ENCODE results near the gene VTN. TPM values are rescaled to one million over a fixed set of nuclear protein-coding genes. Genes with fewer than 3 reads are reported as not detected.

Gene VTN
- total and polyA plus RNA-seq, 2 experiments from 2014 or later = 0.34 TPM; not detected in 1

GRCh38 chr17:28317966-28318758 lies 51.9 kb downstream of the VTN start:
- Histone ChIP-seq H3K27me3 (replicated peaks; ENCODE audit: insufficient read depth) (no peaks in the 10 kb centered on the region), H3K4me1 (ENCODE audit: insufficient read depth) (peaks cover 13% of the 10 kb centered on the region; the same call in 1 of the 2 replicates), H3K36me3 (ENCODE audit: low read depth) (no peaks in the 10 kb centered on the region), H3K79me2 (ENCODE audit: insufficient read depth) (0 out of 2 replicates have a peak, but pooled peaks cover 5% of the 10 kb centered on the region), H3K9me3 (ENCODE audit: low read depth) (no peaks in the 10 kb centered on the region), H3K27ac (no peak overlapping the region), H3K9ac (peak overlapping the region; percentile 66), H3K4me2 (ENCODE audit: unreplicated experiment) (peak overlapping the region; percentile 92), H3K9me2 (ENCODE audit: insufficient read depth) (no peaks in the 10 kb centered on the region), H3F3A (ENCODE audit: insufficient read depth) (no peaks in the 10 kb centered on the region), H3K4me3 (peak overlapping the region; percentile 84), H4K20me1 (ENCODE audit: insufficient read depth) (no peaks in the 10 kb centered on the region), H2AFZ (peak overlapping the region; percentile 92)
- peak; percentile 30 for DNase-seq
- 11 to 13% methylated on average over 40 of the region's 40 CpGs for WGBS, 2 experiments (ENCODE audit: low coverage in 1 of 2, low lambda C conversion rate in 2 of 2, missing lambda C conversion rate in 2 of 2)
- TF ChIP-seq EZH2 (IDR thresholded peaks at IDR 0.05; ENCODE audit: insufficient read depth, poor library complexity, severe bottlenecking) = no peak
- TF ChIP-seq EZH2phosphoT487 (IDR thresholded peaks at IDR 0.05; ENCODE audit: insufficient read depth, low read depth) = no peak
- in situ Hi-C loops (cut with MboI) = no loop called here

Small RNA genes lying within 50 kb of the gene (microRNA-seq; reads per million reads assigned to microRNA genes)
- not detected for gene MIR4723 (ENCODE audit: borderline number of aligned reads)

Other genes with a start within 250 kb of the VTN start
- gene TMEM97, start 51.1 kb downstream of the VTN start, total RNA-seq (2014; rRNA removed; shearing (Covaris generic)) = 15.9 and 16.1 TPM in 2 replicates
- gene TMEM97, start 51.1 kb downstream of the VTN start, polyA plus RNA-seq (2016; fragmentation: Nextera tagmentation; extraction: Ambion mirVana) = 16.3 and 20.1 TPM in 2 replicates
- gene IFT20, start 34.8 kb downstream of the VTN start, total RNA-seq (2014; rRNA removed; shearing (Covaris generic)) = 79.3 and 80.5 TPM in 2 replicates
- 111 and 116 TPM in 2 replicates for gene IFT20, start 34.8 kb downstream of the VTN start, polyA plus RNA-seq (2016; fragmentation: Nextera tagmentation; extraction: Ambion mirVana)
- gene TNFAIP1, start 34.5 kb downstream of the VTN start, total RNA-seq (2014; rRNA removed; shearing (Covaris generic)) = 47.7 and 50.8 TPM in 2 replicates
- gene TNFAIP1, start 34.5 kb downstream of the VTN start, polyA plus RNA-seq (2016; fragmentation: Nextera tagmentation; extraction: Ambion mirVana) = 53.7 and 59.4 TPM in 2 replicates
- 80.1 and 92.7 TPM in 2 replicates for gene POLDIP2, start 12.8 kb downstream of the VTN start, total RNA-seq (2014; rRNA removed; shearing (Covaris generic))
- 105 and 112 TPM in 2 replicates for gene POLDIP2, start 12.8 kb downstream of the VTN start, polyA plus RNA-seq (2016; fragmentation: Nextera tagmentation; extraction: Ambion mirVana)
- not detected in 2 replicates for gene SEBOX, start 5.1 kb downstream of the VTN start, total RNA-seq (2014; rRNA removed; shearing (Covaris generic))
- not detected in 2 replicates for gene SEBOX, start 5.1 kb downstream of the VTN start, polyA plus RNA-seq (2016; fragmentation: Nextera tagmentation; extraction: Ambion mirVana)
- gene SARM1, start 1.4 kb upstream of the VTN start, total RNA-seq (2014; rRNA removed; shearing (Covaris generic)) = 16.9 and 24.2 TPM in 2 replicates
- gene SARM1, start 1.4 kb upstream of the VTN start, polyA plus RNA-seq (2016; fragmentation: Nextera tagmentation; extraction: Ambion mirVana) = 4.7 and 5.8 TPM in 2 replicates
- gene SLC46A1, start 35.9 kb upstream of the VTN start, total RNA-seq (2014; rRNA removed; shearing (Covaris generic)) = 5.9 and 11.1 TPM in 2 replicates
- 4.9 and 6.2 TPM in 2 replicates for gene SLC46A1, start 35.9 kb upstream of the VTN start, polyA plus RNA-seq (2016; fragmentation: Nextera tagmentation; extraction: Ambion mirVana)
- gene SLC13A2, start 103.3 kb upstream of the VTN start, total RNA-seq (2014; rRNA removed; shearing (Covaris generic)) = not detected in 2 replicates
- gene SLC13A2, start 103.3 kb upstream of the VTN start, polyA plus RNA-seq (2016; fragmentation: Nextera tagmentation; extraction: Ambion mirVana) = not detected in 2 replicates
- not detected in 2 replicates for gene FOXN1, start 136.0 kb upstream of the VTN start, total RNA-seq (2014; rRNA removed; shearing (Covaris generic))
- gene FOXN1, start 136.0 kb upstream of the VTN start, polyA plus RNA-seq (2016; fragmentation: Nextera tagmentation; extraction: Ambion mirVana) = not detected in 2 replicates
- 30.9 and 50.9 TPM in 2 replicates for gene UNC119, start 182.3 kb upstream of the VTN start, total RNA-seq (2014; rRNA removed; shearing (Covaris generic))
- gene UNC119, start 182.3 kb upstream of the VTN start, polyA plus RNA-seq (2016; fragmentation: Nextera tagmentation; extraction: Ambion mirVana) = 28.8 and 29.4 TPM in 2 replicates
- 57.8 and 76.0 TPM in 2 replicates for gene PIGS, start 201.2 kb upstream of the VTN start, total RNA-seq (2014; rRNA removed; shearing (Covaris generic))
- gene PIGS, start 201.2 kb upstream of the VTN start, polyA plus RNA-seq (2016; fragmentation: Nextera tagmentation; extraction: Ambion mirVana) = 68.8 and 72.7 TPM in 2 replicates
- gene ALDOC, start 206.6 kb upstream of the VTN start, total RNA-seq (2014; rRNA removed; shearing (Covaris generic)) = 36.4 and 47.3 TPM in 2 replicates
- 18.4 and 18.5 TPM in 2 replicates for gene ALDOC, start 206.6 kb upstream of the VTN start, polyA plus RNA-seq (2016; fragmentation: Nextera tagmentation; extraction: Ambion mirVana)
- gene SPAG5, start 228.7 kb upstream of the VTN start, total RNA-seq (2014; rRNA removed; shearing (Covaris generic)) = 14.0 and 27.0 TPM in 2 replicates
- 20.5 TPM in 2 replicates for gene SPAG5, start 228.7 kb upstream of the VTN start, polyA plus RNA-seq (2016; fragmentation: Nextera tagmentation; extraction: Ambion mirVana)
- gene RSKR, start 243.9 kb upstream of the VTN start, total RNA-seq (2014; rRNA removed; shearing (Covaris generic)) = 1.2 and 6.8 TPM in 2 replicates
- gene RSKR, start 243.9 kb upstream of the VTN start, polyA plus RNA-seq (2016; fragmentation: Nextera tagmentation; extraction: Ambion mirVana) = 0.58 and 0.86 TPM in 2 replicates

Data from GM23248 (cell line).